GM21717 (cell line): ENCODE results near the gene CCDC38.
"Not testable (repeated sequence)": the region's sequence is repeated elsewhere in the genome, so short reads cannot be mapped to it uniquely, and the experiment has no call there.

Experiments used
- ATAC-seq: cut with Tn5 transposase; IDR thresholded peaks from one replicate; pipeline ENCODE4 v1.9.1; 2021; ENCODE audit warnings: mild to moderate bottlenecking, moderate library complexity; ENCODE audit not compliant: unreplicated experiment

The CCDC38 gene

GRCh38 chr12:95942524-95943329 lies at the start of gene CCDC38:
Gene CCDC38 (minus strand): TSS chr12:95942614. CDS start chr12:95936509, 6,105 bp downstream.
- peak; percentile 99 for ATAC-seq

DNA sequence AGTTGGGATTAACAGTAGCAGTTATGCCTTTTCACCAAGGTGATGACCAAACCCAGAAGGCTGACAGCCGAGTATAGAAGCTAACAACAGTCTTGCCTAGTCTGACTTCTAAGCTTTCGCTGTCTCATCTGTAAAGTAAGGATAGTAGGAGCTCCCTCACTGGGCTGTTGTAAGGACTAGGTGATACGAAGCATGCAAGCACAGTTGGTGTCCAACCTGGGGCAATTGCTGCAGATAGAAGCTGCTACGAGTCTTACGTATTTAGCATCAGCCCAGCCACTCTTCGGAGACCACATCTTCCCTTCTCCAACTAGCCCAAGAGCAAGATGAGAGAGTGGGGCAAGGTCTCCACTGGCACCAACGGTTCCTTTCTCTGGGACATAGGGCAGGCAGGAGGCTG lies 47.7 kb upstream of the CCDC38 start:
- no peak for ATAC-seq

- ATAC-seq = no peak
Observed at GRCh38 chr12:95989504-95990123, 47.2 kb upstream of the CCDC38 start.

DNA sequence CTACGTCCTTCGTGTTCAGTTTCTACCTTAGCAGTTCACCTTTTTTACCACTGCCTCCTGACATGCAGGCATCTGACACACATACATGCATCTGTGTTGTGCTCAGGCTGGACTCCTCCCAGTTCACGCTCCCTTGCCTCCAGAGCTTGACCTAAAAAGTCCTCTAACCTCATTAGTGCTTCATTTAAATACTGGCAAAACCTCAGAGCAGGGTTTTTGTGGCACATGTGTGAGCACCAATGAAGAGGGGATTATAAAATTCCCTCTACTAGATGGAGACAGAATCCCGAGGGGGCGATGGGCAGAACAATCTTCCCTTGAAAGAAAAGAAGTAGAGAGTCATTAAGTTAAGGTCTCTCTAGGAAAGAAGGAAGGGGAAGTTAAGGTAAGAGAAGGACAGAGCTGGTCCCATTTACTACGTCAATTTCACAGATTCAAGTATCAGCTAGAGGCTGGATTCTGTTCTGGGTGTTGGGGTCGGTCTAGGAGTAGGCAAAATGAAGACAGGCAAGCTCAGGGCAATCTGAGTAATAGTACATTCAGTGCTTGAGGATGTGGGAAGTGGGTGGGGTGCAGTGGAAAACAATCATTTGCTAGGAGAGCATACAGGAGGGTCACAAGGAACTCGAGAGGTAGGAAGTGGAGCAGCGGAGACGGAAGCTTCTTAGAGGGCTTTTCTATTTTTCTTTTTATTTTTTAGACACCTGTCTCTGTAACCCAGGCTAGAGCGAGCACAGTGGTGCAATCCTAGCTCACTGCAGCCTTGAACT lies 46.3 kb upstream of the CCDC38 start:
- ATAC-seq = no peak

DNA sequence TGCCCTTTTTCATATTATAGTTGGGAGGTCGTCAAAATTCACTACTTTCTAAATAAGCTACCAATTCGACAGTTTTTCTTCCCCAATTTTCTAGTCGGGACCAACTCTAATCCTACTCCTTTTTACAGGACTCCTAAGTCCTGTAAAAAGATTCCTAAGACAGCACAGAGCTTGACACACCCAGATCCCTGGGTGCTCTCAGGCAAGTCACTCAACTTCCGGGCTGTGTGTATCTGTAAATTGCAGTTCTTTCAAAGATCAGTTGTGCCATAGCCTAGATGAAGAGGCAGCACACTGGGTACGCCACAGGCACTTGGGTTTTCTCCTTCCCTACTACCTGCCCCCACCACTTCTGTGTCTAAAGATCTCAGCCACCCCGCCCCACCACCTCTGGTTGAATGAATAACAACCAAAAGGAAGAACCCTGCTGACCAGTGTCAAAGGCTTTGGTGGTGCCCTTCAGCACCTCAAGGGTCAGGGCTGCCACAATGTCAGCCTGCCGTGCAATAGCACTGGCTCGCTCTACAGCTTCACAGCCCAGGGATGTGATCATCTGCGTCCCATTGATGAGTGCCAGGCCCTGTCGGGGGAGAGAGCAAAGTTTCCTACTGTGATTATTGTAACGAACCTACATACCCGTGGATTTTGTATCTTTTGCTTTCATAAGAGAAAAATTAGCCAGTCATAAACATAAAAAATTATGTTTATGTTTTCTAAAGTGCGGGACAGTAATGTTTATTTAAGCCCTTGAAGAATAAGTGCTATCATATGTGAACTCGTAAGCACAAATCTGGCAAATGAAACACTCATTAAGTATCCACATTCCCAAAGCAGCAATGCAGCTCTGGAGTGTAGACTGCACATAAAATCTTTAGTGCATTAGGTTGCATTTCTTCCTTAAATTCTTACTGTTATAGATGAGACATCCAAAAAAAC lies 44.5 kb upstream of the CCDC38 start:
- no peak for ATAC-seq

- ATAC-seq = no peak
Observed at GRCh38 chr12:95984682-95985081, 42.3 kb upstream of the CCDC38 start.

- ATAC-seq = no peak
Observed at GRCh38 chr12:95982602-95983001, 40.2 kb upstream of the CCDC38 start.

GRCh38 chr12:95980437-95980836 lies 38.0 kb upstream of the CCDC38 start:
- no peak for ATAC-seq

DNA sequence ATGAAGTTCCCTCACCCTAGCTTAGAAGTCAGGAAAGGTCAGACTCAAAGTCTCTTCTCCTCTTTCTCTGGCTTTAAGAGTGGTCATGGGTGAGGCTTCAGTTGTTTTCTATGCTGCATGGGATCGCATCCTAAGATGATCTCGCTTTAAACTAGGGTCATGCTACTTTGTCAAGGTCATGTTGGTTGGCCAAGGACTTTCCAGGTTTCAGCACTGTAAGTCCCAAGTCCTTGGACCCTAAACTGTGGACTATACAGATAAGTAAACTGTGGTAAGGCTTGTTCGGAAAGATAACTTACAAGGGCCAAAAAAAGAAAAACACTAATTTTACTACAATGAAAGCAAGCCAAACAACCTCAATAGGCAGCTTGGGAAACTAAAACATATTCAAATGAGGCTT lies 36.4 kb upstream of the CCDC38 start:
- ATAC-seq = no peak

DNA sequence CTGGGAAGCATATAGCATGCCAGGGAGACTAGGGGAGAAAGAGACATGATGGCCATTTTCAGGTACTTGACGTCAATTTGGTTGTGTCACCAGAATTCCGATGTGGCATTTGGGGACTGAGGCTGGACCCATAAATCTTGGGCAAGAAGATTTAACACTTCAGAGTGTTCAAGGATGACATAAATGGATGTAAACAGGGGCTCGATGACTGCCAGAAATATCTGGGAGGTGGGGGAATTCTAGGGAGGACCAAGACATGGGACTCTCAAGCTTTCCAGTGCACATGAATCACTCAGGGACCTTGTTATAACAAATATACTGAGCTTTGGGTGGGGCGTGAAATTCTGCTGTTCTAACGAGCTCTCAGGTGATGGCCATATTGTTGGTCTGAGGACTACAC lies 35.9 kb upstream of the CCDC38 start:
- ATAC-seq = no peak

DNA sequence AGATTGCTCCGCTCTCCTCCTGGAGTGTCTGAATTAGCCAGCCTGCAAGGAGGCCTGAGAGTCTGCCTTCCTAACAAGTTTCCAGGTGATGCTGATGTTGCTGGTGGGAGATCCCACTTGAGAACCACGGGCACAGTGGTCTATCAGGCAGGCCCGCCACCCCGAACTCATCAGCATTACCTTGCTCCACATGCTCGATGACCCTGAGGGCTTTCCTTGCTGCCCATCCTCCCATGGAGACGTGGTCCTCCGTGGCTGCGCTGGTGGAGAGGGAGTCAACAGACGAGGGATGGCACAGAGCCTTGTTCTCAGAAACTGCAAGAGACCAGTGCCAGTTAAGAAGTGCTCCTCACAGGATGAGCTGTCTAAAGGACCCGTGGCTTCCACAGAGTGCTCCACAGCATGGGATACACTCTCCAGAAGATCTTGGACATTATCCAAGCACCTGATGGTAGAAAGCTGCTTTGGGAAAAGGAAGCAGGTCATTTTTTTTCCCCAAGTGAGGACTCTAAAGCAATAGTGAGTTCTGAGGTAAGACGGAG lies 35.4 kb upstream of the CCDC38 start:
- no peak for ATAC-seq

DNA sequence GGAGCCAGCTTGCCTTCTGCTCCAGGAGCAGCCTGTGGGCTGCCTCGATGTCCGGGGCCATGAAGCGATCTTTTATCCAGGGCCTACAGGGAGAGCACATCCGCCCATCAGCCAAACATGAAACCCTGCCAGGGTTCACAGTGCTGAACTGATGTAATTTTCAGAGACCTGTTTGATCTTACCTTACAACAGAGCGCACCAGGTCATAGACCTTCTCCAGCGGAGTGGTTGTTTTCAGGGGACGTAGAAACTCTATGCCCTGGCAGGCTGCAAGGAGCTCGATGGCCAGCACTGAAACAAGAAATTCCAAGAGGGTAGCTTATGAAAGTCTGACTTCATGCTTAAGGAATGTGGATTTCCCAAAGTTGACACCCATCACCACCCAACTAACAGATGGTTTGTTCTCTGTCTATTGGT lies 34.0 kb upstream of the CCDC38 start:
- no peak for ATAC-seq

- ATAC-seq = no peak
Observed at GRCh38 chr12:95975491-95975890, 33.1 kb upstream of the CCDC38 start.

DNA sequence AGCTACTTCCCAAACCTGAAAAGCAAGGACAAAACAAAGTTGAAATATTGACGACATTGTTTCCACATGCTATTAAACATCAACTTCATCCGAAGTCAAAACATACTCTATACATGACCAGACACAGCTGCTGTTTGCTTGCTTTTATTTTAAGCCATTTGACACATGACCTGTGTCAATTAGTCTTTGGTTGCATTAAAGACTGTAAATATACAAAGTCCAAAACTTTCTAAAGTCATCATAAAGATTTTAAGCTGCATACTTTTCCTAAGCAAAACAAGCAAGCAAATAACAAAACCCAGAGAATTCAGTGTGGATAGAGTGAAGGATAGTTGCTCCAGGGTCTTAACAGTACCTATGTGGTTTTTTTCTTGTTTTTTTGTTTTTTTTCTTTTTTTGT lies 31.9 kb upstream of the CCDC38 start:
- no peak for ATAC-seq

- ATAC-seq = no peak
Observed at GRCh38 chr12:95972832-95973456, 30.5 kb upstream of the CCDC38 start.

- ATAC-seq = no peak
Observed at GRCh38 chr12:95970905-95971304, 28.5 kb upstream of the CCDC38 start.

DNA sequence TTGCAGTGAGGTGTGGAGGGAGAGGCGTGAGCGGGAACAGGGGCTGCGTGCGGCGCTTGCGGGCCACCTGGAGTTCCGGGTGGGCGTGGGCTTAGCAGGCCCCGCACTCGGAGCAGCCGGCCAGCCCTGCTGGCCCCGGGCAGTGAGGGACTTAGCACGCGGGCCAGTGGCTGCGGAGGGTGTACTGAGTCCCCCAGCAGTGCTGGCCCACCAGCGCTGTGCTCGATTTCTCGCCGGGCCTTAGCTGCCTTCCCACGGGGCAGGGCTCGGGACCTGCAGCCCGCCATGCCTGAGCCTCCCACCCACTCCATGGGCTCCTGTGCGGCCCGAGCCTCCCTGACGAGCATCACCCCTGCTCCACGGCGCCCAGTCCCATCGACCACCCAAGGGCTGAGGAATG lies 26.7 kb upstream of the CCDC38 start:
- ATAC-seq = not testable (repeated sequence)

DNA sequence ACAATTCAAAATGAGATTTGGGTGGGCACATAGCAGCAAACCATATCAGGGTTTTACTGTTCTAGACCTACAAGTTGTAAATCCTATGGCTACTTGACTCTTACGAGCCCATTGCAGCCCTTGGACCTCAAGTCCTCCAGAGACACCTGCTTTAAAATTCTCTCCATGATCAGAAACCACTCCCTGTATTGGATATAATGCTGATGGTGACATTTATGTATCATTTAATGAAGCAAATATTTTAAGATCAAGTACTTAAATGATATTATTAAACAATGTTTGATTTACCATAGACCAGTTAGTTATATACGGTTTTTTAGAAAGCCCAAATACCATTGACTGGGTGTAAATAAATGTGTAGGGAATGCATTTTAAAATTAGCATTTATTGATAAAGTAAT lies 24.9 kb upstream of the CCDC38 start:
- no peak for ATAC-seq

DNA sequence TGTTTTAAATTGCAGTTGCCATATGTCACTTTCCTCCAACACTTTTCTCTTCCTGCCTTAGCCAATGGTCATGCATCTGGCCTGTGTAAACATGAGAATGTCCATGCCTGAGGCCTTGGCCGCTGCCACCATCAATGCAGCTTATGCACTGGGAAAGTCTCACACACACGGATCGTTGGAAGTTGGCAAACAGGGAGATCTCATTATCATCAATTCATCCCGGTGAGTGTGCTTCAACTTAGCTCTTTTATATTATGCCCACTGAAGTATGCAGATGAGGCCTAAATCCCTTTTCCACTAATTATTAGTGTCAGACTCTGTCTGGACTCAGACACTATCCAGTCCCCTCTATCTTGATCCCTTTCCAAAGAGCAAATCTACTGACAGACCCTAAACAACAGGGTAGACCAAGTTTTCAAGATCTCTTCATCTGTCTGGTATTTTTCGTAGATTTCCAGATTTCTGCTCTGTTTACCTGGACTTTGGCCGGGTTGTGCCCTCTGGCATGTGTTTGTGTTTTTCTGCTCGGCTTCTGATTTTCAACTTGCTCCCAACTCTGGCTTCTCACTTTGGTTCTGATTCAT lies 24.0 kb upstream of the CCDC38 start:
- no peak for ATAC-seq

DNA sequence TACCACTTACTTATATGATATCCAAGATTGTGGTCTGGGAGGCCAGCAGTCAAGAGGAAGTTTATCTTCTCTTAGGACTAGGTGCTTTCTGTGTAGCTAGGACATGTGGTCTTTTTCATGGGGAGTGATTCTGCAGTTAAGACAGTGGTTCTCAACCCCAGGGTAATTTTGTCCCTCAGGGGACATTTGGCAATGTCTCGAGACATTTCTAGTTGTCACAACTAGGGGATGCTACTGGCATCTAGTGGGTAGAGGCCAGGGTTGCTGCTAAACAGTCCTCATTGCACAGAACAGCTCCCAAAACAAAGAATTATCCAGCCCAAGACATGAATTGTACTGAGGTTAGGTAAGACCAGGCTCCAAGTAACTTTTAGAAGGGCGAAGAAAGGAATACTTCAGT lies 20.7 kb upstream of the CCDC38 start:
- no peak for ATAC-seq
